Activated CD8-positive, alpha-beta T cell treated with anti-CD3 and anti-CD28 coated beads, Interleukin-2, amount 10 ng/mL, durations not matched to agents 7 days and 5 days (primary cell): ENCODE measurements around the gene NCAM1. TPM values are rescaled to one million over a fixed set of nuclear protein-coding genes. Genes with fewer than 3 reads are reported as not detected.

Experiments
- ATAC-seq: fragments of 150-1000 bp; cut with Tn5 transposase; one replicate; pipeline ENCODE4 v1.10.0; 2021; ENCODE audit warnings: moderate library complexity
- CTCF ChIA-PET: fragments of 350-600 bp; sonication (Branson Sonifier 250); formaldehyde crosslinking; loops from one replicate; lab custom pipeline; 2021; ENCODE audit warnings: antibody characterized with exemption; lab: Charles Lee
- POLR2A ChIA-PET: fragments of 350-600 bp; sonication (Branson Sonifier 250); formaldehyde crosslinking; loops from one replicate; lab custom pipeline; 2021; ENCODE audit warnings: antibody characterized with exemption; lab: Charles Lee
- DNase-seq: peaks from one replicate; pipeline ENCODE4 v3.0.0-alpha.2; 2020
- H3K27ac Mint-ChIP-seq: one replicate; pipeline ENCODE4 v1.8.0; 2021; ENCODE audit warnings: mild to moderate bottlenecking, mixed read lengths
- H3K27me3 Mint-ChIP-seq: one replicate; pipeline ENCODE4 v1.8.0; 2021; ENCODE audit warnings: low read depth, mixed read lengths
- H3K36me3 Mint-ChIP-seq: one replicate; pipeline ENCODE4 v1.8.0; 2021; ENCODE audit warnings: low read depth, mixed read lengths
- H3K4me1 Mint-ChIP-seq: one replicate; pipeline ENCODE4 v1.8.0; 2021; ENCODE audit warnings: low read depth, mixed read lengths
- H3K4me3 Mint-ChIP-seq: one replicate; pipeline ENCODE4 v1.8.0; 2021; ENCODE audit warnings: mild to moderate bottlenecking, mixed read lengths
- H3K9me3 Mint-ChIP-seq: one replicate; pipeline ENCODE4 v1.8.0; 2022; ENCODE audit warnings: mixed read lengths; ENCODE audit not compliant: insufficient read depth
- total RNA-seq, 2 experiments: library from RNA; stranded (reverse); gene quantifications; one replicate each; pipeline ENCODE4 v1.2.3, GENCODE V29; 2021

NCAM1 gene
- total RNA-seq, 2 experiments from 2014 or later = 1.4 to 1.8 TPM

DNA sequence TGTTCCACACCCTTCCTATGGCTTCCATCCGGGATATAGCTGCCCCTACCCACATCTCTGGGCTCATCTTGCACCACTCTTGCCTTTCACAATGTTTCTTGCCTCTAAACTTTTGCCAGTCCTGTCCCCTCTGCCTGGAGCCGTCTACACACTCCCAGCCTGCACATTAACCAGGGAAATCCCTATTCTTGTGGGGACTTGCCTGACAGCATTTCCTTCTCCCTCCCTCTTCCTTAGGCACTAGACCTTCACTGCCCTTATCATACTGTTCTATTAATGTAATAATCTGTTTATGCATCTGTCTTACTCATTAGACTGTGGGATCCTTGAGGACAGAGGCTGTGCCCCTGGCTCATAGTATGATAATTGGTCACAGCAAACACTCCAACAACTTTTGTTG, 347.4 kb downstream of the NCAM1 start:
- ChIA-PET POLR2A (no interaction called here), CTCF (no interaction called here)
- Mint-ChIP-seq H3K4me3 (no peak overlapping the region), H3K36me3 (no peaks in the 10 kb centered on the region), H3K27me3 (no peaks in the 10 kb centered on the region), H3K27ac (no peak overlapping the region), H3K4me1 (peaks cover 5% of the 10 kb centered on the region), H3K9me3 (no peaks in the 10 kb centered on the region)
- DNase-seq (no peak), ATAC-seq (no peak)

GRCh38 chr11:113311536-113311935, 350.3 kb downstream of the NCAM1 start:
- DNase-seq = no peak
- POLR2A ChIA-PET = no interaction called here
- Mint-ChIP-seq H3K27ac (no peak overlapping the region), H3K4me1 (peaks cover 19% of the 10 kb centered on the region), H3K27me3 (no peaks in the 10 kb centered on the region), H3K4me3 (no peak overlapping the region), H3K9me3 (no peaks in the 10 kb centered on the region), H3K36me3 (no peaks in the 10 kb centered on the region)
- no peak for ATAC-seq
- CTCF ChIA-PET = no interaction called here

DNA sequence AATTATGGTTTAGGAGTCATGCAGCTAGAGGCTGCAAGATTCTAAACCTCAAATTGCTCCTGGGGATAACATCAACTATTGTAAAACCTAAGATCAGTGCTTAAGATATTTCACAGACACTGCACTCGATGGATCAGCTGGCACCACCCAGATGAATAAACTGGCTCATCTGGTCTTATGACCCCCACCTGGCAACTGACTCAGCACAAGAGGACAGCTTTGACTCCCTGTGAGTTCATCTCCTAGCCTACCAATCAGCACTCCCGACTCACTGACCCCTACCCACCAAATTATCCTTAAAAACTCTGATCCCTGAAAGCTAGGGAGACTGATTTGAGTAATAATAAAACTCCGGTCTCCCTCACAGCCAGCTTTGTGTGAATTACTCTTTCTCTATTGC, 352.4 kb downstream of the NCAM1 start:
- Mint-ChIP-seq H3K9me3 (no peaks in the 10 kb centered on the region), H3K36me3 (no peaks in the 10 kb centered on the region), H3K27me3 (no peaks in the 10 kb centered on the region), H3K4me1 (peaks cover 19% of the 10 kb centered on the region), H3K27ac (peak overlapping the region; percentile 69), H3K4me3 (peak overlapping the region; percentile 71)
- ChIA-PET POLR2A (no interaction called here), CTCF (interaction anchor here (0.8 to 1.4 kb wide), 4 partner anchors 9 to 948 kb away, joined by 3 to 4 read pairs (median 3); no protein-coding TSS in a partner anchor)
- DNase-seq (no peak), ATAC-seq (no peak)

- no peak for ATAC-seq
- Mint-ChIP-seq H3K27ac (peak overlapping the region; percentile 69), H3K36me3 (no peaks in the 10 kb centered on the region), H3K4me1 (peaks cover 19% of the 10 kb centered on the region), H3K9me3 (no peaks in the 10 kb centered on the region), H3K27me3 (no peaks in the 10 kb centered on the region), H3K4me3 (peak overlapping the region; percentile 71)
- ChIA-PET POLR2A (interaction anchor here (0.6 kb wide), 1 partner anchor 11 kb away, joined by 3 read pairs; no protein-coding TSS in a partner anchor), CTCF (interaction anchor here (0.6 to 1.4 kb wide), 3 partner anchors 14 to 1035 kb away, joined by 3 read pairs; no protein-coding TSS in a partner anchor)
- DNase-seq = no peak
These were observed 352.8 kb downstream of the NCAM1 start for GRCh38 chr11:113314065-113314388.

- Mint-ChIP-seq H3K27me3 (no peaks in the 10 kb centered on the region), H3K4me3 (peak within 1 kb of the TSS; percentile 71), H3K4me1 (peaks cover 19% of the 10 kb centered on the region), H3K9me3 (no peaks in the 10 kb centered on the region), H3K36me3 (no peaks in the 10 kb centered on the region), H3K27ac (peak within 1 kb of the TSS; percentile 69)
- POLR2A ChIA-PET = interaction anchor here (0.6 to 1.0 kb wide), 2 partner anchors 10 to 554 kb away, joined by 3 read pairs; no protein-coding TSS in a partner anchor
- ATAC-seq = peak; percentile 98
- DNase-seq = peak; percentile 91
- CTCF ChIA-PET = interaction anchor here (0.6 to 1.2 kb wide), 2 partner anchors 13 to 1035 kb away, joined by 3 read pairs; no protein-coding TSS in a partner anchor
These were observed 353.4 kb downstream of the NCAM1 start, which contains the start of gene TTC12 for GRCh38 chr11:113314389-113315301. Gene TTC12 (plus strand): TSS chr11:113314583. CDS start chr11:113316258, 1,675 bp downstream.

DNA sequence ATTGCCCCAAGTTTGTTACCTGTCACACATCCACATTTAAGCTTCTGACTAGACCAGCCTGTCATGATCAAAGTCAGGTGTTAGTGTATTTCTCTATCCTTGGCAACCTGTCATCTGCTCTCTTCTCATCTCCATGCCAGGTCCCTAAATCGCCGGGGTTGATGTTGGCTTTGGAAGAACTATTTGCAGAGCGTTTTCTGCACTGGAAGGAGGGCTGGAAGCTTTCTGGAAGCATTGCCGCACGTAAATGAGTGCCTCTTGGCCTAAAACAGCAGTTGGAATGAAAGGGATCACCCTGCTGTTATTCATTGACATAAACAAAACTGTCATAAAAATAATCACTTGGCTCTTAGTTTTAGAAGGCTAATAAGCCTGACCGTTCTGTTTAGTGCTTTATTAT, 354.6 kb downstream of the NCAM1 start:
- Mint-ChIP-seq H3K27ac (no peak overlapping the region), H3K36me3 (no peaks in the 10 kb centered on the region), H3K4me1 (peaks cover 19% of the 10 kb centered on the region), H3K4me3 (peak overlapping the region; percentile 71), H3K27me3 (no peaks in the 10 kb centered on the region), H3K9me3 (no peaks in the 10 kb centered on the region)
- ATAC-seq (no peak), DNase-seq (no peak)
- ChIA-PET POLR2A (no interaction called here), CTCF (no interaction called here)

- ChIA-PET POLR2A (no interaction called here), CTCF (interaction anchor here (0.9 kb wide), 1 partner anchor 9 kb away, joined by 3 read pairs; no protein-coding TSS in a partner anchor)
- no peaks in the 10 kb centered on the region for H3K9me3 Mint-ChIP-seq
- H3K36me3 Mint-ChIP-seq = no peaks in the 10 kb centered on the region
- H3K4me3 Mint-ChIP-seq = no peak overlapping the region
- DNase-seq = no peak
- no peak overlapping the region for H3K27ac Mint-ChIP-seq
- no peak for ATAC-seq
- no peaks in the 10 kb centered on the region for H3K27me3 Mint-ChIP-seq
- peaks cover 19% of the 10 kb centered on the region for H3K4me1 Mint-ChIP-seq
These were observed 355.0 kb downstream of the NCAM1 start for GRCh38 chr11:113316256-113316655.

DNA sequence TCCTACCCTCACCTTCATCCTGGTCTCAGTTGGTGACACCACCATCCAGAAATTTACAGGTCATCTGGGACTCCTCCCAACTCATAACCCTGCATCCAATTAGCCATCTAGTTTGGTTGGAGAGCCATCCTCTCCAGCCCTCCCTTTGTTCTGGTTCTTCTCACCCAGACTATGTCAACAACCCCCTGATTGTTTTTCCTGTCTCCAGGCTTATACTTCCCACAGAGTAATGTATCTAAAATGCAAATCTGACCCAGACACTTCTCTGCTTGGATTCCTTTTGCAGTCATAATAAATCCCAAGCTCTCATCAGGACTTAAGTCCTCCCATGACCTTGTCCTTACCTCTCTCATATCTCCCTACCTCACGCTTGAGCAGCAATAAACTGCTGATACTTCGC, 356.1 kb downstream of the NCAM1 start:
- H3K9me3 Mint-ChIP-seq = no peaks in the 10 kb centered on the region
- CTCF ChIA-PET = interaction anchor here (0.9 kb wide), 1 partner anchor 10 kb away, joined by 3 read pairs; no protein-coding TSS in a partner anchor
- no peaks in the 10 kb centered on the region for H3K27me3 Mint-ChIP-seq
- DNase-seq = no peak
- POLR2A ChIA-PET = no interaction called here
- peaks cover 19% of the 10 kb centered on the region for H3K4me1 Mint-ChIP-seq
- no peak overlapping the region for H3K4me3 Mint-ChIP-seq
- no peaks in the 10 kb centered on the region for H3K36me3 Mint-ChIP-seq
- no peak for ATAC-seq
- H3K27ac Mint-ChIP-seq = no peak overlapping the region

- no peak for DNase-seq
- ATAC-seq = no peak
- no peaks in the 10 kb centered on the region for H3K9me3 Mint-ChIP-seq
- no peak overlapping the region for H3K4me3 Mint-ChIP-seq
- ChIA-PET POLR2A (no interaction called here), CTCF (no interaction called here)
- H3K4me1 Mint-ChIP-seq = peaks cover 9% of the 10 kb centered on the region
- no peaks in the 10 kb centered on the region for H3K36me3 Mint-ChIP-seq
- H3K27ac Mint-ChIP-seq = no peak overlapping the region
- H3K27me3 Mint-ChIP-seq = no peaks in the 10 kb centered on the region
These were observed 357.9 kb downstream of the NCAM1 start for GRCh38 chr11:113319085-113319484.

DNA sequence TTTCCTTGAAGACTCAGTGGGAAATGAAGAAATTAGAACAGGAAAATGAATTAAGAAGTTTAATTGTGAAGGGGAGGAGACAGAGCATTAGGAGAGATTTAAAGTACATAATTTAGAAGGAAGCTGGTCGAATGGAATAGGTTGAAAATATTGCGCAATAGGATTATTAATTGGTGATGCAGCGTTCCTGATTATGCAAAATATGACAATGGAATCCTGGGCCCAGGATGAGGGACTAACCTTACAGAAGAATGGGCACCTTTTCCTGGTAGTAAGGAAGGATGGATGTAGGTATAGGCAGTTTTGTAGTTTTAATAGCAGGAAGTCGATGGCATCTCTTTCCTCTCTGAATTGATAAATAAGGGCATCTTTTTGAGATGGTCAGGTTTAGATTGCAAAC, 360.9 kb downstream of the NCAM1 start:
- H3K4me3 Mint-ChIP-seq = no peak overlapping the region
- ATAC-seq (no peak), DNase-seq (no peak)
- H3K4me1 Mint-ChIP-seq = no peaks in the 10 kb centered on the region
- ChIA-PET CTCF (no interaction called here), POLR2A (no interaction called here)
- H3K27ac Mint-ChIP-seq = no peak overlapping the region
- H3K9me3 Mint-ChIP-seq = no peaks in the 10 kb centered on the region
- no peaks in the 10 kb centered on the region for H3K27me3 Mint-ChIP-seq
- no peaks in the 10 kb centered on the region for H3K36me3 Mint-ChIP-seq

DNA sequence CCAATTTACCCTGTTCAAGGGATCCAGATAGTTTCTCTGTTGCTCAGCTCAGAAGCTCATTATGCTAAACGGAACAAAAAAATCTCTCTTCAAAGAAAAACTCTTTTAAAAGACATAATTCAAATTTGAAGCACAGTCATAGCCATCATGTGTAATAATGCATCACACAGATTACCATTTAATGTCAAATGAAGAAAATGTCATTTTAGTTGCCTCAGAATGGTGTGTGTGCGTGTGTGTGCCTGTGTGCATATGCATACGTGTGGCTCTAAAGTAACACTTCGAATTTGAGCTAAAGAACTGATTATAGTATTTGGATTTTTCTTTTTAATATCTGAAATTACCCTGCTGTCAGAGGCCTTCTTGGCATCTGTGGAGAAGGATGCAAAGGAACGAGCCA, 363.0 kb downstream of the NCAM1 start:
- Mint-ChIP-seq H3K9me3 (no peaks in the 10 kb centered on the region), H3K4me3 (no peak overlapping the region), H3K27me3 (no peaks in the 10 kb centered on the region), H3K27ac (no peak overlapping the region), H3K4me1 (no peaks in the 10 kb centered on the region), H3K36me3 (no peaks in the 10 kb centered on the region)
- CTCF ChIA-PET = interaction anchor here (1.2 kb wide), 1 partner anchor 18 kb away, joined by 3 read pairs; no protein-coding TSS in a partner anchor
- no peak for DNase-seq
- POLR2A ChIA-PET = interaction anchor here (0.9 kb wide), 1 partner anchor 10 kb away, joined by 3 read pairs; the partner anchor contains the start of gene TTC12
- ATAC-seq = no peak
